ENCODE measurements around the gene ERVK3-1. TPM values are rescaled to one million over a fixed set of nuclear protein-coding genes. Genes with fewer than 3 reads are reported as not detected.

ERVK3-1 gene
- total RNA-seq, 6 experiments from 2014 or later = 24.0 to 31.2 (median 28.2) TPM

- Mint-ChIP-seq H3K27me3 (ENCODE audit: insufficient read depth) (peaks cover 2% of the 10 kb centered on the region), H3K4me1 (ENCODE audit: low read depth) (peaks cover 41% of the 10 kb centered on the region), H3K27ac (peak overlapping the region; percentile 95), H3K4me3 (peak overlapping the region; percentile 99), H3K36me3 (ENCODE audit: low read depth) (peaks cover 64% of the 10 kb centered on the region), H3K9me3 (peaks cover 66% of the 10 kb centered on the region)
- no peak for TF ChIP-seq CTCF (IDR thresholded peaks at IDR 0.05)
- no peak for DNase-seq
Measured at GRCh38 chr19:58277748-58278540, 27.2 kb upstream of the ERVK3-1 start.

- Mint-ChIP-seq H3K36me3 (ENCODE audit: low read depth) (peaks cover 70% of the 10 kb centered on the region), H3K4me1 (ENCODE audit: low read depth) (peaks cover 41% of the 10 kb centered on the region), H3K27me3 (ENCODE audit: insufficient read depth) (peaks cover 2% of the 10 kb centered on the region), H3K27ac (peak within 1 kb of the TSS; percentile 95), H3K4me3 (peak within 1 kb of the TSS; percentile 99), H3K9me3 (peaks cover 61% of the 10 kb centered on the region)
- peak; percentile 42; the same call in 1 of the 2 replicates for TF ChIP-seq CTCF (IDR thresholded peaks at IDR 0.05)
- DNase-seq = peak; percentile 98
Measured at GRCh38 chr19:58278541-58279041, 26.6 kb upstream of the ERVK3-1 start, which contains the start of gene ZNF8. TSS of gene ZNF8 (plus strand) at chr19:58278955. CDS start at chr19:58279082, 127 bp downstream.

- Mint-ChIP-seq H3K27ac (peak overlapping the region; percentile 95), H3K9me3 (peaks cover 57% of the 10 kb centered on the region), H3K36me3 (ENCODE audit: low read depth) (peaks cover 70% of the 10 kb centered on the region), H3K4me3 (peak overlapping the region; percentile 99), H3K4me1 (ENCODE audit: low read depth) (peaks cover 41% of the 10 kb centered on the region), H3K27me3 (ENCODE audit: insufficient read depth) (peaks cover 2% of the 10 kb centered on the region)
- DNase-seq = peak; percentile 19
- no peak for TF ChIP-seq CTCF (IDR thresholded peaks at IDR 0.05)
Measured at GRCh38 chr19:58279042-58279924, 25.9 kb upstream of the ERVK3-1 start.

GRCh38 chr19:58279925-58280316, 25.3 kb upstream of the ERVK3-1 start:
- no peak for DNase-seq
- peaks cover 2% of the 10 kb centered on the region for H3K27me3 Mint-ChIP-seq (ENCODE audit: insufficient read depth)
- no peak for TF ChIP-seq CTCF (IDR thresholded peaks at IDR 0.05)
- H3K9me3 Mint-ChIP-seq = peaks cover 51% of the 10 kb centered on the region
- H3K36me3 Mint-ChIP-seq (ENCODE audit: low read depth) = peaks cover 66% of the 10 kb centered on the region
- peaks cover 35% of the 10 kb centered on the region for H3K4me1 Mint-ChIP-seq (ENCODE audit: low read depth)
- peak overlapping the region; percentile 95; the same call in 1 of the 2 replicates for H3K27ac Mint-ChIP-seq
- peak overlapping the region; percentile 99 for H3K4me3 Mint-ChIP-seq

- Mint-ChIP-seq H3K36me3 (ENCODE audit: low read depth) (peaks cover 86% of the 10 kb centered on the region), H3K9me3 (peaks cover 27% of the 10 kb centered on the region), H3K27me3 (ENCODE audit: insufficient read depth) (no peaks in the 10 kb centered on the region; the same call in none of the 2 replicates), H3K27ac (no peak overlapping the region), H3K4me3 (no peak overlapping the region), H3K4me1 (ENCODE audit: low read depth) (peaks cover 24% of the 10 kb centered on the region)
- DNase-seq = no peak
- no peak for TF ChIP-seq CTCF (IDR thresholded peaks at IDR 0.05)
Measured at GRCh38 chr19:58284199-58284598, 21.0 kb upstream of the ERVK3-1 start.

Data from HFFc6 (cell line).